Stimulated activated CD8-positive, alpha-beta memory T cell treated with anti-CD3 and anti-CD28 coated beads, Interleukin-2, amount 100 ng/mL, for 1 hour (primary cell): ENCODE measurements around the gene FYB1.
"Not testable (repeated sequence)": the region's sequence is repeated elsewhere in the genome, so short reads cannot be mapped to it uniquely, and the experiment has no call there.

ENCODE experiments used
- DNase-seq, 2 donors: peaks; one replicate each; pipeline ENCODE4 v3.0.0-alpha.2; 2020; ENCODE audit warnings: low read depth in 2 of 2

Gene FYB1

GRCh38 chr5:39219437-39219836, at the start of gene FYB1:
Gene FYB1 (minus strand): TSS chr5:39219563. CDS start chr5:39202960, 16,603 bp downstream.
- no peak for DNase-seq

GRCh38 chr5:39267186-39267585, 47.8 kb upstream of the FYB1 start:
- no peak for DNase-seq

GRCh38 chr5:39266442-39266841, 47.1 kb upstream of the FYB1 start:
- DNase-seq = no peak

- DNase-seq = no peak
These were observed 45.2 kb upstream of the FYB1 start for GRCh38 chr5:39264528-39264927.

- no peak for DNase-seq
These were observed 43.6 kb upstream of the FYB1 start for GRCh38 chr5:39262981-39263380.

- DNase-seq = no peak
These were observed 40.7 kb upstream of the FYB1 start for GRCh38 chr5:39260095-39260494.

GRCh38 chr5:39257554-39257953, 38.2 kb upstream of the FYB1 start:
- DNase-seq = no peak

- DNase-seq = no peak
These were observed 37.3 kb upstream of the FYB1 start for GRCh38 chr5:39256477-39257235.

GRCh38 chr5:39255406-39255805, 36.0 kb upstream of the FYB1 start:
- DNase-seq = no peak

GRCh38 chr5:39254671-39255070, 35.3 kb upstream of the FYB1 start:
- no peak for DNase-seq

- DNase-seq = no peak
These were observed 33.8 kb upstream of the FYB1 start for GRCh38 chr5:39253196-39253595.

- DNase-seq = no peak
These were observed 30.4 kb upstream of the FYB1 start for GRCh38 chr5:39249564-39250274.

- no peak for DNase-seq
These were observed 29.7 kb upstream of the FYB1 start for GRCh38 chr5:39249069-39249468.

- no peak for DNase-seq
These were observed 21.4 kb upstream of the FYB1 start for GRCh38 chr5:39240750-39241149.

- no peak for DNase-seq
These were observed 19.2 kb upstream of the FYB1 start for GRCh38 chr5:39238366-39239105.

- DNase-seq = no peak
These were observed 17.4 kb upstream of the FYB1 start for GRCh38 chr5:39236718-39237117.

- no peak for DNase-seq
These were observed 16.3 kb upstream of the FYB1 start for GRCh38 chr5:39235648-39236047.

GRCh38 chr5:39234494-39234893, 15.1 kb upstream of the FYB1 start:
- not testable (repeated sequence) for DNase-seq

- no peak for DNase-seq
These were observed 14.4 kb upstream of the FYB1 start for GRCh38 chr5:39233783-39234182.

GRCh38 chr5:39231705-39232525, 12.6 kb upstream of the FYB1 start:
- no peak for DNase-seq

- no peak for DNase-seq
These were observed 9.2 kb upstream of the FYB1 start for GRCh38 chr5:39228596-39228995.

GRCh38 chr5:39226558-39226957, 7.2 kb upstream of the FYB1 start:
- DNase-seq = no peak
